ENCODE measurements around the gene ANKRD44. TPM values are rescaled to one million over a fixed set of nuclear protein-coding genes. Genes with fewer than 3 reads are reported as not detected.
A peak's percentile ranks its signal among the peaks of the same experiment; 100 is the strongest.

ANKRD44 gene
- total and polyA plus RNA-seq, 4 experiments from 2014 or later: 51.5 to 248 (median 158) TPM

DNA sequence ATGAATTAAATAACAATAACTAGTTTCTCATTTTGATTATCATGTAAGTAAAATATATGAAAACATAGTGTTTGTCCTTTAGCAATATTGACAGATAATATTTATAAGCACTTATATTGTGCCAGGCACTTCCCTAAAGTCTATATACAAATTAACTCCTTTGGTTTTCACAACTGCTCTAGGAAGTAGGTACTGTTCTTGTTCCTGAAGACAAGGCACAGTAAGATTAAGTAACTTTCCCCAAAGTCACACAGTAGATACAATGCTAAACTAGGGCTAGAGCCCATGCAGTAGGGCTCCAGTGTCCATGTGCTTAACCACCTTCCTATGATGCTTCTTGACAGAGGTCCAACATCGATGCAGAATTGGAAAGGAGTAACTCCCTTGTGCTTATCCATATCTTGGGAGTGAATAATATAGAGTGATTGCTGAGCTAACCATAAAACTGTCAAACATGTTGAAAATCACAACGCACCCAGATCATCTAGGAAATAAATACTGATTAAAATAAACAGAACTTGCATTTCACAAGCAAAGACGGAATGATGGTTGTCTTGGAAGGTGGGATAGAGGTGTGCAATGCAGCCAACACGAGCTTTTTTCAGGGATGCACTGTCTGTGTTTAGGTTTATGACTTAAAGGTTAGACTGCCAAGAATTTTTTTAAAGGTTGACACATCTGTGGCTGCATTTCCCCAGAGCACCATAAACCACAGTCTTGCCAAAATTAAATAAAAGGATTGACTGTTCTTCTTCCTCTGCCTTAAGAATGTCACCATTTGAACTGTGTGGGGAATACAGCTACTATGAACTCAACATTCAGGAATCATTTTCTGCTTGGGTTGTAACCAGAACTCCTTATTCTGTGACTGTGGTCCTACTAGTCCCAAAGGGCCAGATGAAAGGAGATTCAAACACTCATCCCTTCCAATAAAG is 80.8 kb downstream of the ANKRD44 start:
- peak overlapping the region in 5 of 8 donors; percentile 11 to 71 (median 29) for H3K4me3 Mint-ChIP-seq
- CTCF ChIA-PET (ENCODE audit: partially characterized antibody): interaction anchor here (0.9 to 3.5 kb wide), 2 partner anchors 10 to 39 kb away, joined by 3 to 14 read pairs; no protein-coding TSS in a partner anchor

DNA sequence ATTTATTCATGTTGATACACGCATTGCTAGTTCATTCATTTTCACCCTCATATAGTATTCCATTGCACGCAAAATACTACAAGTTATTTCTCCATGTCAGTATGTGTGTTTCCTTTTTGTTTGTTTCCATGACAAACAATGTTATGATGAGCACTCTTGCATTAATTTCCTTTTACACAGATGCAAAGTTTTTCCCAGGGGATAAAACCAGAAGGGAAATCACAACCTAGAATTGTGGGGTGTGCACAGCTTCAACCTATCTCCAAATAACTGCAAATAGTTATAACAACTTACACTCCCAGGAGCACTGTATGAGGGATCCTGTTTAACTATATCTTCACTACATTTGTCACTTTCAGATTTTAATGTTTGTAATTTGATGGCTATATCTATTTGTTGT is 87.1 kb downstream of the ANKRD44 start:
- POLR2A ChIA-PET (ENCODE audit: partially characterized antibody): interaction anchor here (30.4 to 55.3 kb wide), 3 partner anchors 9 to 79 kb away, joined by 1065 to 1394 read pairs (median 1394); partner anchors contain the start of gene ANKRD44
- H3K27ac ChIP-seq (ENCODE audit: low read depth, low read length): no peak overlapping the region

More for the DNA sequence above, 80.8 kb downstream of the ANKRD44 start:
- intact Hi-C loops (cut with micrococcal nuclease): no loop called here
- Histone ChIP-seq H3K27me3 (ENCODE audit: insufficient read depth, low read length) (no peaks in the 10 kb centered on the region), H3K27ac (ENCODE audit: low read depth, low read length) (no peak overlapping the region), H3K36me3 (ENCODE audit: insufficient read depth, low read length) (no peaks in the 10 kb centered on the region), H3K4me1 (ENCODE audit: insufficient read depth, low read length) (peaks cover 99% of the 10 kb centered on the region), H3K4me3 (ENCODE audit: low read length in 2 of 2) (no peak overlapping the region), H3K9me3 (ENCODE audit: control insufficient read depth in 1 of 2, low read length in 2 of 2) (no peaks in the 10 kb centered on the region)
- H3K27me3 Mint-ChIP-seq: no peaks in the 10 kb centered on the region
- H3K27ac Mint-ChIP-seq: peak overlapping the region; percentile 22 to 65 (median 38)
- H3K4me1 Mint-ChIP-seq: peaks cover 65 to 98% (median 85%) of the 10 kb centered on the region in 4 donors
- no peaks in the 10 kb centered on the region for H3K9me3 Mint-ChIP-seq
- POLR2A ChIA-PET (ENCODE audit: partially characterized antibody): interaction anchor here (0.7 to 55.3 kb wide), 6 partner anchors 7 to 80 kb away, joined by 3 to 1394 read pairs (median 10); partner anchors contain the start of gene ANKRD44
- DNase-seq: no peak
- H3K36me3 Mint-ChIP-seq: peaks cover 10 to 27% of the 10 kb centered on the region in 2 donors

DNA sequence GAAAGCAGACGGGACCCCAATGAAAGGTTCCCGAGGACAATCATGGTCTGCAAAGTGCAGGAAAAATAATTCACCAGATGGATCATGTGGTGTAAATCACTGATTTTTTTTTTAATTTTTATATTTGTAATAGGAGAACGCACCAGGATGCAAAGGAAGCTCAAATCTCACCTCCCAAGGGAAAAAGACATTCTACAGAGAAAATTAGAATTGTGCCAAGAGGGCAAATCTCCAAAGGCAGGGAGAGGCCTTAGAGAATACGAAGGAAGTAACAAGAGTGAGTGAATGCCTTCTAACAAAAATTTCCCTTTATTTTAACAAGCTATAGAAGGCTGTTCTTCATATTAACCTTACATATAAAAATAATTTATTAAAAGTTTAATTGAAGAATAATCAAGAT is 90.9 kb downstream of the ANKRD44 start:
- DNase-seq: no peak
- Histone ChIP-seq H3K9me3 (ENCODE audit: control insufficient read depth in 1 of 2, low read length in 2 of 2) (no peaks in the 10 kb centered on the region), H3K27ac (ENCODE audit: low read depth, low read length) (no peak overlapping the region), H3K27me3 (ENCODE audit: insufficient read depth, low read length) (no peaks in the 10 kb centered on the region), H3K36me3 (ENCODE audit: insufficient read depth, low read length) (no peaks in the 10 kb centered on the region), H3K4me1 (ENCODE audit: insufficient read depth, low read length) (peaks cover 90% of the 10 kb centered on the region), H3K4me3 (ENCODE audit: low read length in 2 of 2) (no peak overlapping the region)
- CTCF ChIA-PET (ENCODE audit: partially characterized antibody): interaction anchor here (0.7 to 3.4 kb wide), 3 partner anchors 10 to 90 kb away, joined by 3 to 12 read pairs (median 4); no protein-coding TSS in a partner anchor
- peaks cover 14 to 42% of the 10 kb centered on the region in 2 donors for H3K36me3 Mint-ChIP-seq
- peaks cover 0 to 3% (median 0%) of the 10 kb centered on the region in 8 donors for H3K9me3 Mint-ChIP-seq
- H3K4me1 Mint-ChIP-seq: peaks cover 58 to 88% (median 75%) of the 10 kb centered on the region in 4 donors
- H3K27me3 Mint-ChIP-seq: no peaks in the 10 kb centered on the region
- peak overlapping the region in 4 of 7 donors; percentile 46 to 88 (median 68) for H3K27ac Mint-ChIP-seq
- POLR2A ChIA-PET (ENCODE audit: partially characterized antibody): interaction anchor here (3.4 to 55.3 kb wide), 4 partner anchors 11 to 83 kb away, joined by 10 to 1394 read pairs (median 1230); partner anchors contain the start of gene ANKRD44
- H3K4me3 Mint-ChIP-seq: no peak overlapping the region
- intact Hi-C loops (cut with micrococcal nuclease): loop anchor here (2.0 kb wide), 1 partner anchor 13 kb away; no protein-coding TSS in a partner anchor

More for the DNA sequence above, 87.1 kb downstream of the ANKRD44 start:
- Histone ChIP-seq H3K9me3 (ENCODE audit: control insufficient read depth in 1 of 2, low read length in 2 of 2) (no peaks in the 10 kb centered on the region), H3K4me1 (ENCODE audit: insufficient read depth, low read length) (peaks cover 90% of the 10 kb centered on the region), H3K27me3 (ENCODE audit: insufficient read depth, low read length) (no peaks in the 10 kb centered on the region), H3K36me3 (ENCODE audit: insufficient read depth, low read length) (no peaks in the 10 kb centered on the region), H3K4me3 (ENCODE audit: low read length in 2 of 2) (no peak overlapping the region)
- no peaks in the 10 kb centered on the region for H3K27me3 Mint-ChIP-seq
- DNase-seq: no peak
- intact Hi-C loops (cut with micrococcal nuclease): no loop called here
- H3K4me3 Mint-ChIP-seq: peak overlapping the region in 1 of 8 donors; percentile 12
- H3K9me3 Mint-ChIP-seq: no peaks in the 10 kb centered on the region
- H3K4me1 Mint-ChIP-seq: peaks cover 57 to 85% (median 73%) of the 10 kb centered on the region in 4 donors
- peaks cover 17 to 33% of the 10 kb centered on the region in 2 donors for H3K36me3 Mint-ChIP-seq
- CTCF ChIA-PET (ENCODE audit: partially characterized antibody): no interaction called here
- H3K27ac Mint-ChIP-seq: peak overlapping the region in 6 of 7 donors; percentile 20 to 81 (median 49)

DNA sequence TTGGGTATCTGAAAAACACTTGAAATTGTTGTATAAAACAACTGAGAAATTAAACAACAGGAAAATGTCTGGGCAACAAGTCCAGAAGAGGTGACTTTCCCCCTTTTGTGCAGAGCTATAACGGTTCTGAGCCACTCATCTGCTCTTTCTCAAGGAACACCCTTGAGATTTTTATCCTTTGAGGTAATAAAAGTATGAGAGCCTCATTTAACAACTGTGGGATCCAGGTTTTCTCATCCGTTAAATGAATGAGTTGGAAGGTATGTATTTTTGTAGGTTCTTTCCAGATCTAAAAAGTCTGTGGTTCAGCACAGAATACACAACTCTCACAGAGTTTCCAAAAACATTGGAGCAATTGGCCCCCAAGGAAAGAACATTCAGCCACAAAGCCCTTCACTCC is 93.0 kb downstream of the ANKRD44 start:
- no peaks in the 10 kb centered on the region for H3K27me3 ChIP-seq (ENCODE audit: insufficient read depth, low read length)
- ChIA-PET POLR2A (ENCODE audit: partially characterized antibody) (interaction anchor here (3.4 to 55.3 kb wide), 4 partner anchors 9 to 85 kb away, joined by 10 to 1394 read pairs (median 1230); partner anchors contain the start of gene ANKRD44), CTCF (ENCODE audit: partially characterized antibody) (interaction anchor here (0.9 to 1.4 kb wide), 2 partner anchors 11 to 86 kb away, joined by 4 to 6 read pairs; no protein-coding TSS in a partner anchor)
- no peaks in the 10 kb centered on the region for H3K36me3 ChIP-seq (ENCODE audit: insufficient read depth, low read length)
- no peak for DNase-seq
- no peak overlapping the region for H3K4me3 ChIP-seq (ENCODE audit: low read length in 2 of 2)
- H3K4me3 Mint-ChIP-seq: peak overlapping the region in 7 of 8 donors; percentile 32 to 90 (median 57)
- peaks cover 0 to 3% (median 0%) of the 10 kb centered on the region in 8 donors for H3K9me3 Mint-ChIP-seq
- H3K27ac ChIP-seq (ENCODE audit: low read depth, low read length): peak overlapping the region; percentile 68
- H3K9me3 ChIP-seq (ENCODE audit: control insufficient read depth in 1 of 2, low read length in 2 of 2): no peaks in the 10 kb centered on the region
- H3K36me3 Mint-ChIP-seq: peaks cover 11 to 41% of the 10 kb centered on the region in 2 donors
- peaks cover 92% of the 10 kb centered on the region for H3K4me1 ChIP-seq (ENCODE audit: insufficient read depth, low read length)
- intact Hi-C loops (cut with micrococcal nuclease): loop anchor here (2.0 kb wide), 1 partner anchor 15 kb away; no protein-coding TSS in a partner anchor
- peak overlapping the region; percentile 88 to 99 (median 94) for H3K27ac Mint-ChIP-seq
- H3K27me3 Mint-ChIP-seq: no peaks in the 10 kb centered on the region
- peaks cover 61 to 89% (median 79%) of the 10 kb centered on the region in 4 donors for H3K4me1 Mint-ChIP-seq

DNA sequence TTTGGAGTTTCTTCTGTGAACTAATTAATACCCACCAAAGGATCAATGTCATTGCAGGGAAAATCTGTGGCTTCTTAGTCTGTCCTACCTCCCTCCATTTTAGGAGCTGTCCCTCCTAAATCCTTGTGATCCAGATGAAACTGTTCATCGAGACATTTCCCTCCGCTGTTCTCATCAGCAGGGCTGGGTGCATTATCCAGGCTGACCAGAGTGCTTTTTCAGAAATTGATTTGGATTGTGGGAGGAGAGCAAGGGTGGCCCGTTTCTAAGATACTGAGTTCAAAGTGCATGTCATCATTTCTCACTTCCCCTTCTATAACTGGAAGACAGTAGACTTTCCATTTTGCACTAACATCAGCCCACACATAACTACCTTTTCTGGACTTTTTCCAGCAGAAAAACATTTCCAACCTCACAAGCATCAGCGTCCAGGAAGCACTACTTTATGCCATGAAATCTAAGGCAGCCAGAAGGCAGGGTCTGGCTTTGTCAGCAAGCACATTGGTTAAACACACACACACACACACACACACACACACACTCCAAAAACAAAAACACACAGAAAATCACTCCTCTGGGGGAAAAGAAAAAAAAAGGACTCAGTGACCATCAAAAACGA is 94.1 kb downstream of the ANKRD44 start:
- H3K27ac Mint-ChIP-seq: peak overlapping the region; percentile 88 to 99 (median 94)
- no peak for DNase-seq
- peak overlapping the region in 1 of 2 donors; percentile 16 for H3K4me3 ChIP-seq (ENCODE audit: low read length in 2 of 2)
- peaks cover 6 to 49% of the 10 kb centered on the region in 2 donors for H3K36me3 Mint-ChIP-seq
- ChIA-PET CTCF (ENCODE audit: partially characterized antibody) (interaction anchor here (1.4 to 5.6 kb wide), 3 partner anchors 10 to 143 kb away, joined by 3 to 31 read pairs (median 6); no protein-coding TSS in a partner anchor), POLR2A (ENCODE audit: partially characterized antibody) (interaction anchor here (3.4 to 55.3 kb wide), 4 partner anchors 8 to 86 kb away, joined by 10 to 1394 read pairs (median 1230); partner anchors contain the start of gene ANKRD44)
- no peaks in the 10 kb centered on the region for H3K27me3 ChIP-seq (ENCODE audit: insufficient read depth, low read length)
- peaks cover 0 to 3% (median 0%) of the 10 kb centered on the region in 8 donors for H3K9me3 Mint-ChIP-seq
- H3K4me3 Mint-ChIP-seq: peak overlapping the region; percentile 62 to 90 (median 75)
- peak overlapping the region; percentile 68 for H3K27ac ChIP-seq (ENCODE audit: low read depth, low read length)
- H3K4me1 ChIP-seq (ENCODE audit: insufficient read depth, low read length): peaks cover 92% of the 10 kb centered on the region
- no peaks in the 10 kb centered on the region for H3K36me3 ChIP-seq (ENCODE audit: insufficient read depth, low read length)
- peaks cover 59 to 89% (median 79%) of the 10 kb centered on the region in 4 donors for H3K4me1 Mint-ChIP-seq
- intact Hi-C loops (cut with micrococcal nuclease): loop anchor here (1.0 to 2.0 kb wide), 2 partner anchors 8 to 16 kb away; no protein-coding TSS in a partner anchor
- H3K9me3 ChIP-seq (ENCODE audit: control insufficient read depth in 1 of 2, low read length in 2 of 2): no peaks in the 10 kb centered on the region
- peaks cover 0 to 3% of the 10 kb centered on the region in 2 donors for H3K27me3 Mint-ChIP-seq

DNA sequence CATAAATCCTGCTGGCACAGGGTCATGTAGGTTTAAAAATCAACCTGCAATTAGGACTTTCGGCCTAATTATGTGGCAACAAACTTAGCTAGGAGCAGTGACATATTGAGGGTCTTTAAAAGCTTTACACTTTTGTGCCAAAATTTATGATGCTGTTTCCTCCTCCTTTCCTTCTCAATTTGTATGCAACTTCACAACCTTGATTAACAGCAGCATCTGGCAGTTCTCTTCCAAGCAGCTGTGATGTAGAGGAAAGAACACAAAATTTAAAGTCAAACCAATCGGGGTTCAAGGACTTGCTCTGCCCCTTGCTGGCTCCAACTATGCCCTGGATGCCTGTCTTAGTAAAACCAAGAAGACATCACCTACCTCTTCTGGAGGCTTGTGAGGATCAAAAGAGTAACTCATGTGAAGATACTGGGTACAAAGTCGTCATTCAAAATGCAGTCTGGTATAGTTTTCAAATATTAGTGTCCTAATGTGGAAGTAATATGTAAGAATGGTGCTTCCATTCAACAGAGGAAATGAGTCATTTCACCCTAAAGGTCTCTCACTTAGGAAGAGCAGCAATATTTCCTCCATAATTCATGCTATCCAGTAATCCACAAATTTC is 94.7 kb downstream of the ANKRD44 start:
- Histone ChIP-seq H3K4me1 (ENCODE audit: insufficient read depth, low read length) (peaks cover 96% of the 10 kb centered on the region), H3K4me3 (ENCODE audit: low read length in 2 of 2) (peak overlapping the region in 1 of 2 donors; percentile 16), H3K27me3 (ENCODE audit: insufficient read depth, low read length) (no peaks in the 10 kb centered on the region), H3K36me3 (ENCODE audit: insufficient read depth, low read length) (no peaks in the 10 kb centered on the region), H3K9me3 (ENCODE audit: control insufficient read depth in 1 of 2, low read length in 2 of 2) (no peaks in the 10 kb centered on the region), H3K27ac (ENCODE audit: low read depth, low read length) (peak overlapping the region; percentile 68)
- Mint-ChIP-seq H3K27me3 (peaks cover 0 to 3% of the 10 kb centered on the region in 2 donors), H3K4me3 (peak overlapping the region in 7 of 8 donors; percentile 65 to 90 (median 79)), H3K27ac (peak overlapping the region; percentile 88 to 99 (median 94)), H3K9me3 (peaks cover 0 to 3% (median 0%) of the 10 kb centered on the region in 8 donors), H3K36me3 (peaks cover 6 to 50% of the 10 kb centered on the region in 2 donors), H3K4me1 (peaks cover 64 to 93% (median 82%) of the 10 kb centered on the region in 4 donors)
- CTCF ChIA-PET (ENCODE audit: partially characterized antibody): interaction anchor here (1.5 to 5.6 kb wide), 2 partner anchors 18 to 143 kb away, joined by 3 to 31 read pairs; no protein-coding TSS in a partner anchor
- POLR2A ChIA-PET (ENCODE audit: partially characterized antibody): interaction anchor here (30.4 to 55.3 kb wide), 3 partner anchors 8 to 86 kb away, joined by 1065 to 1394 read pairs (median 1394); partner anchors contain the start of gene ANKRD44
- DNase-seq: no peak
- intact Hi-C loops (cut with micrococcal nuclease): loop anchor here (1.0 to 2.0 kb wide), 2 partner anchors 8 to 17 kb away; no protein-coding TSS in a partner anchor

Measured in CD4-positive, alpha-beta memory T cell (primary cell).